ENCODE results near the gene AJM1.
"Not testable (repeated sequence)": the region's sequence is repeated elsewhere in the genome, so short reads cannot be mapped to it uniquely, and the experiment has no call there.

The AJM1 gene

DNA sequence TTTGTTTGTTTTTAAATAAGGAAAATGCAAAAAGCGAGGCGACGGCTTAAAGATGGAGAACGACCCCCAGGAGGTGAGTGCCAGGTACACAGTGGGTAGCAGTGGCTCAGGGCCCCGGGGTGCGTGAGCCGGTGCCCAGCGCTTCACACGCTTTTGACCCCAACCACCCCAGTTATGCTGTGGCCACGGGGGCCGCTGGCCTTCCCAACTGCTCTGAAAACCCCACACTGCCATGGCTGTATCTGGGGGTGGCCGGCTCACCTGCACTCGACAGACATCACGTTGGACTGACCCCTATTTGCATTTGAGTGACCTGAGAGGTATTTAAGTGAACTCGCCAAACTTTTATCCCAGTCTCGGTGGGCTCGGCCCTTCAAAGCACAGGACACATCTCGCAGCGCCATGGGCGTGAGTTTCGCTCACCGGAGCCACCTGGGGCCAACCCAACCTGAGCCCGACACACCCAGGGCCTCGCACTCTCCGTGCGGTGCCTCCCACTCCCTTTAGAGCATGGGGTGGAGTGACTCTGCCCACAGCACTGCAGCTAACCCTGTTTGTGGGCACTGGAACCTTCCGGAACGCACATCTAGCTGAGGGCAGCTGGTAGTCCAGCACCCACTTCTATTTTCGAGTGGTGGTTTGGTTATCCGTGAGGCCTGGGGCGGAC, 13.7 kb upstream of the AJM1 start:
- TF ChIP-seq, protein P1, sequence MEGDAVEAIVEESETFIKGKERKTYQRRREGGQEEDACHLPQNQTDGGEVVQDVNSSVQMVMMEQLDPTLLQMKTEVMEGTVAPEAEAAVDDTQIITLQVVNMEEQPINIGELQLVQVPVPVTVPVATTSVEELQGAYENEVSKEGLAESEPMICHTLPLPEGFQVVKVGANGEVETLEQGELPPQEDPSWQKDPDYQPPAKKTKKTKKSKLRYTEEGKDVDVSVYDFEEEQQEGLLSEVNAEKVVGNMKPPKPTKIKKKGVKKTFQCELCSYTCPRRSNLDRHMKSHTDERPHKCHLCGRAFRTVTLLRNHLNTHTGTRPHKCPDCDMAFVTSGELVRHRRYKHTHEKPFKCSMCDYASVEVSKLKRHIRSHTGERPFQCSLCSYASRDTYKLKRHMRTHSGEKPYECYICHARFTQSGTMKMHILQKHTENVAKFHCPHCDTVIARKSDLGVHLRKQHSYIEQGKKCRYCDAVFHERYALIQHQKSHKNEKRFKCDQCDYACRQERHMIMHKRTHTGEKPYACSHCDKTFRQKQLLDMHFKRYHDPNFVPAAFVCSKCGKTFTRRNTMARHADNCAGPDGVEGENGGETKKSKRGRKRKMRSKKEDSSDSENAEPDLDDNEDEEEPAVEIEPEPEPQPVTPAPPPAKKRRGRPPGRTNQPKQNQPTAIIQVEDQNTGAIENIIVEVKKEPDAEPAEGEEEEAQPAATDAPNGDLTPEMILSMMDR (IDR thresholded peaks at IDR 0.05; ENCODE audit: low read depth, low read length), result no peak

DNA sequence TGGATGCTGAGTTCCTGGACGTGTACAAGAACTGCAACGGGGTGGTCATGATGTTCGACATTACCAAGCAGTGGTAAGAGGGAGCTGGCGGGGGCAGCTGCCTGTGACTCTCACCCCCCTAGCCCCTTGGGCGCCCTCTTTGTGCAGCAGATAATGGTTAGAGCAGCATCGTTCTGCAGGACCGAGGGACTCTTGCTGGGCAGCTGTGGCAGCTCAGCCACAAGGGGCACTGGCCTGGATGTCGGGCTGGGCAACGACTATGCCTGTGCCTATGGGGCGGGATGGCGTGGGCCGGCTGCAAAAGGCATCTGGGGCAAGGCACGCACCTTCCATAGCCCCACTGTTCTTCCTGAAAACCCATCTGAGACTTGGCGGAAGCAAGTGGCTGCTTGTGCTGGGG, 12.9 kb upstream of the AJM1 start:
- in situ Hi-C loops (cut with HindIII; ENCODE audit: low sequenced_read_pairs), result no loop called here
- TF ChIP-seq, protein P1 (IDR thresholded peaks at IDR 0.05; ENCODE audit: low read depth, low read length), result no peak
- DNase-seq (ENCODE audit: low read depth, low spot score), result no peak
- no peak overlapping the region for H3K4me3 ChIP-seq (ENCODE audit: low read depth, low read length)

More for the DNA sequence above, 13.7 kb upstream of the AJM1 start:
- H3K4me3 ChIP-seq (ENCODE audit: low read depth, low read length), result no peak overlapping the region
- DNase-seq (ENCODE audit: low read depth, low spot score), result no peak
- in situ Hi-C loops (cut with HindIII; ENCODE audit: low sequenced_read_pairs), result no loop called here

DNA sequence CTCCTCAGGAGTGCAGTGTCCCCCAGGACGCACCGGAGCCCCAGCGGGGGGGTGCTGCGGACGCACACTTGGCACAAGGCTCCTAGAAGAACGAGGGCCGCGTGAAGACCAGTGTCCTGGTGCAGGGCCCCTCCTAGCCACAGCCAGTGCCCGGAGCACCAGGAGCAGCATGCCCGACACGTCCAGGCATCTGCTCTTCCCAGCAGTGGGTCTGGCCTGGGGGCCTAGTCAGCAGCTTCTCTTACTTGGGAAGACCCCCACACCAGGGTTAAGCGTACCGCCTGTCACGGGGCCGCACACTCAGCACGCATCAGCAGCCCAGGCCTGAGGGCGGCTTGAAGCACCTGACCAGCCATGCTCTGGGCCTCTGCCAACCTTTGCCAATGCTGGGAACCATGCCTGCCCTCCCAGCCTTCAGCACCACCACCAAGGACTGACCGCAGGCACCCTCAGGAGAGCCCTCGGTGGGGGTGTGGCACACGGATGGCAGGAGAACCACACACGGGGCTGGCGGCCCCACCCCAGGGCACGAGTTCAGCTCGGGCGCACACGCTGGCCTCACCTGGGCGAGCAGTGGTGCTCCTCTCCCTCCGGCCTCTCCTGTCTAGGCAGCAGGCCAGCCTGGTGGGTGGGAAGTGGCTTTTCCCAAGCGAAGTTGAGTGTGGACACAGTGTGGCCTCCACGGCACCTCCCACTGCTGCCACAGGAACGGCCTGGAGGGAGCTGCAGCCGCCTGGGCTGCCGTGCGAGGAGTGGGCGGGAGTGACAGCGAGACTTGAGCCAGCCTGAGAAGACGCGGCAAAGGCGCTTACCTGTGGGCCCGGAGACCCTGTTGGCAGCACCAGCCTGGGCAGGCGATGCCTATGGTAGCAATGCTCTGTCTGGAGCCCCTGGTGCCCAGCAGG, 12.0 kb upstream of the AJM1 start:
- H3K4me3 ChIP-seq (ENCODE audit: low read depth, low read length), result no peak overlapping the region
- no peak for DNase-seq (ENCODE audit: low read depth, low spot score)
- TF ChIP-seq, protein P1 (IDR thresholded peaks at IDR 0.05; ENCODE audit: low read depth, low read length), result no peak
- in situ Hi-C loops (cut with HindIII; ENCODE audit: low sequenced_read_pairs), result no loop called here

DNA sequence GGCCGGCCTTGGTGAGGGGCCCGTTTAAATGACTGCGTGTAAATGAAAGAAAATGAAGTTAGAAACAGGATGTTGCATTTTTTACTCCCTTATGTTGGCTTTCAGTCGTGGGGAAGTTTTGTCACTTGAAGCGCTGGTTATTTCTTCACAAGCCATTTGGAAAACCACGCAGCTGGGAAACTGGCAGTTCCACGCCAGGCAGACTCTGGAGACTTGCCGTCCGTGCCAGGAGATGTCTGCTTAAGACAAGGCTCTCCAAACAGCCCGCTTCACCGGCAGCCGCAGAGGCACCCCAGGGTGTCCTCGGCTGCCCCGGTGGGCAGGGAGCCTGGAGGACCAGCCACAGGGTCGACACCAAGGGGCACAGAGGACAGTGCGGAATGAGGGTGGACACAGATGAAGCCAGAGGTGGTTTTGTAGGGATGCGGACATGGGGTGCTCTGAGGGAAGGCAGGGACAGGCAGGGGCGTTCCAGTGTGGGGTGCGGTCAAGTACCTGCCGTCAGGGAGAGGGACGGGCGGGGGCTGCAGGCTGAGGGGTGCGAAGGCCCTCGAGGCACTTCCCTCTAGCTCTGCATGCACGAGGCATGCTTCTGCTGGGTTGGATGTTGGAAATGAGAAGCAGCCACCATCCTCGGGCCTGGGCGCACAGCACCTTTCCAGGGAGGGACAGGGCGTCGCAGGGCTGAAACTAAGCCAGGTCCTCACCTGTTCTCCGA, 11.1 kb upstream of the AJM1 start:
- DNase-seq (ENCODE audit: low read depth, low spot score), result no peak
- H3K4me3 ChIP-seq (ENCODE audit: low read depth, low read length), result no peak overlapping the region
- in situ Hi-C loops (cut with HindIII; ENCODE audit: low sequenced_read_pairs), result no loop called here
- TF ChIP-seq, protein P1 (IDR thresholded peaks at IDR 0.05; ENCODE audit: low read depth, low read length), result no peak

DNA sequence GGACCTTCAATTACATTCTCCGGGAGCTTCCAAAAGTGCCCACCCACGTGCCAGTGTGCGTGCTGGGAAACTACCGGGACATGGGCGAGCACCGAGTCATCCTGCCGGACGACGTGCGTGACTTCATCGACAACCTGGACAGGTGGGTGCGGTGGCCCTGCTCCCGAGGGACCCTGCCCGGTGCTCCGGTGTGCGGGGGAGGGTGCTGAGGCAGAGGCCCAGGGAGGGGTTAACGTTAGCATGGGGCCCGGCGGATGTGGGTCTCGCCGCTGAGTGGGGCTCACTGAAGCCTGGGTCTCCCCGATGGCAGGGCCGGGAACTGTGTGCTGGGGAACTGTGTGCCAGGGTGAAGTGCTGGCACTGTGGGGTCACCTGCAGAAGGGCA, 10.6 kb upstream of the AJM1 start:
- no peak for DNase-seq (ENCODE audit: low read depth, low spot score)
- no peak overlapping the region for H3K4me3 ChIP-seq (ENCODE audit: low read depth, low read length)
- in situ Hi-C loops (cut with HindIII; ENCODE audit: low sequenced_read_pairs), result no loop called here
- TF ChIP-seq, protein P1 (IDR thresholded peaks at IDR 0.05; ENCODE audit: low read depth, low read length), result no peak

DNA sequence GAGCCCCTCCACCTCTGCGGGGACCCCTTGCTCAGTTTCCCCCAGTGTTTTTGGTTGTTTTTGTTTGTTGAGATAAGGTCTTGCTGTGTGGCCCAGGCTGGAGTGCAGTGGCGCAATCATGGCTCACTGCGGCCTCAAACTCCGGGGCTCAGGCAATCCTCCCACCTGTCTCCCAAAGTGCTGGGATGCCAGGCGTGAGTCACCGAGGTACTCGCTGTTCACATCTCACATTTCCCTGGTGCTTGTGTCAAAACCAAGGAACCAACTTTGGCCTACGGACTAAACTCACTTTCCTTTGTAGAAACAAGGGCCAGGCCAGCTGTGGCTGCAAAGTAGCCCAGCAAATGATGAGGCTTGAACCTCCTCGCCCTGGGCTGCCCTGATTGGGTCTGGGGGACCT, 9.7 kb upstream of the AJM1 start:
- in situ Hi-C loops (cut with HindIII; ENCODE audit: low sequenced_read_pairs), result no loop called here
- DNase-seq (ENCODE audit: low read depth, low spot score), result no peak
- H3K4me3 ChIP-seq (ENCODE audit: low read depth, low read length), result no peak overlapping the region
- TF ChIP-seq, protein P1 (IDR thresholded peaks at IDR 0.05; ENCODE audit: low read depth, low read length), result no peak

DNA sequence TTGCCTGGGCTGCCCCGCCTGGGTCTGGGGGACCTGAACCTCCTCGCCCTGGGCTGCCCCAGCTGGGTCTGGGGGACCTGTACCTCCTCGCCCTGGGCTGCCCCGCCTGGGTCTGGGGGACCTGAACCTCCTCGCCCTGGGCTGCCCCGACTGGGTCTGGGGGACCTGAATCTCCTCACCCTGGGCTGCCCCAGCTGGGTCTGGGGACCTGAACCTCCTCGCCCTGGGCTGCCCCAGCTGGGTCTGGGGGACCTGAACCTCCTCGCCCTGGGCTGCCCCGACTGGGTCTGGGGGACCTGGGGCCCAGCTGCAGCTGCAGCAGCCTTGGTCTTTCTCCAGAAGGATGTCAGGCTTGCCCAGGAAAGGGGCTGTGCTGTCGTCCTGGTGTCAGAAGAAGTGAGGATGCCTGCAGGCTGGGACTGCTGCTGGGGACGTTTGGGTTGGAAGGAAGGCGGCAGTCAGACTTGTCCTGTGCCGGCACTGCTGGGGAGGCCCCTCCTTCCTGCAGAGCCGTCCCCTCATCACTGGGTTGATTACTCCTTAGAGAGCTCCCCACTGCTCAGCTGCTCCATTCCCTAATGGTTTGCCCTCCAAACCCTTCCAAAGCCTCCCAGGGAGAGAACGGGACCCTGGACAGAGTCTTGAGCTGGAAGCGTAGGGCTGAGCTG, 8.8 kb upstream of the AJM1 start:
- in situ Hi-C loops (cut with HindIII; ENCODE audit: low sequenced_read_pairs); H3K4me3 ChIP-seq (ENCODE audit: low read depth, low read length); DNase-seq (ENCODE audit: low read depth, low spot score): not testable (repeated sequence)
